GM19463 (cell line): ENCODE results near the gene SELPLG.
"Not testable (repeated sequence)": the region's sequence is repeated elsewhere in the genome, so short reads cannot be mapped to it uniquely, and the experiment has no call there.

Source experiments
- ATAC-seq: cut with Tn5 transposase; IDR thresholded peaks from one replicate; pipeline ENCODE4 v1.9.1; 2021; ENCODE audit warnings: mild to moderate bottlenecking, moderate library complexity; ENCODE audit not compliant: unreplicated experiment

Gene SELPLG

GRCh38 chr12:108592033-108592909 lies 41.4 kb downstream of the SELPLG start:
- ATAC-seq, result no peak

- no peak for ATAC-seq
Measured at GRCh38 chr12:108591267-108591980, 42.3 kb downstream of the SELPLG start.

GRCh38 chr12:108590463-108590862 lies 43.2 kb downstream of the SELPLG start:
- not testable (repeated sequence) for ATAC-seq

- no peak for ATAC-seq
Measured at GRCh38 chr12:108589840-108590229, 43.9 kb downstream of the SELPLG start.

- ATAC-seq, result no peak
Measured at GRCh38 chr12:108589028-108589839, 44.5 kb downstream of the SELPLG start.

- ATAC-seq, result no peak
Measured at GRCh38 chr12:108587826-108588225, 45.9 kb downstream of the SELPLG start.

- ATAC-seq, result no peak
Measured at GRCh38 chr12:108586306-108586705, 47.4 kb downstream of the SELPLG start.

GRCh38 chr12:108585864-108586263 lies 47.8 kb downstream of the SELPLG start:
- no peak for ATAC-seq

GRCh38 chr12:108584456-108585065 lies 49.1 kb downstream of the SELPLG start:
- no peak for ATAC-seq

- ATAC-seq, result no peak
Measured at GRCh38 chr12:108583991-108584390, 49.7 kb downstream of the SELPLG start.

- ATAC-seq, result no peak
Measured at GRCh38 chr12:108582978-108583770, 50.5 kb downstream of the SELPLG start.

- no peak for ATAC-seq
Measured at GRCh38 chr12:108582509-108582908, 51.2 kb downstream of the SELPLG start.

- ATAC-seq, result no peak
Measured at GRCh38 chr12:108581311-108582227, 52.1 kb downstream of the SELPLG start.

- ATAC-seq, result no peak
Measured at GRCh38 chr12:108580531-108580930, 53.2 kb downstream of the SELPLG start.

GRCh38 chr12:108578813-108579212 lies 54.9 kb downstream of the SELPLG start:
- ATAC-seq, result no peak

- no peak for ATAC-seq
Measured at GRCh38 chr12:108578264-108578663, 55.4 kb downstream of the SELPLG start.

- no peak for ATAC-seq
Measured at GRCh38 chr12:108577458-108577857, 56.2 kb downstream of the SELPLG start.

- no peak for ATAC-seq
Measured at GRCh38 chr12:108576660-108577234, 56.9 kb downstream of the SELPLG start.
